PFSK-1 (cell line): Measurements from ENCODE around the gene POU2F1.

ENCODE experiments used
- FOXP2 ChIP-seq: optimal IDR thresholded peaks from 2 replicates; pipeline ENCODE3; 2011; ENCODE audit warnings: borderline replicate concordance, control low read depth, inconsistent platforms; ENCODE audit not compliant: insufficient read depth; ENCODE audit errors: extremely low read length, extremely low read depth
- POLR2AphosphoS5 ChIP-seq: IDR thresholded peaks from 2 replicates; pipeline ENCODE4 v1.6.1; 2012; ENCODE audit warnings: low read depth, mild to moderate bottlenecking, control low read depth, low read length, moderate library complexity
- SIN3A ChIP-seq: IDR thresholded peaks from 2 replicates; pipeline ENCODE4 v1.6.1; 2012; ENCODE audit warnings: mild to moderate bottlenecking, low read length, moderate library complexity, borderline replicate concordance; ENCODE audit not compliant: insufficient read depth
- TAF1 ChIP-seq: IDR thresholded peaks from 2 replicates; pipeline ENCODE4 v1.6.1; 2012; ENCODE audit warnings: low read length, control low read depth, borderline replicate concordance; ENCODE audit not compliant: insufficient read depth
- TF ChIP-seq, protein P1 (sequence below), 2 experiments: IDR thresholded peaks; 2 replicates each; pipeline versions ENCODE4 v1.6.1 to v1.8.0; 2011 to 2012; ENCODE audit warnings: low read depth in 2 of 2, low read length in 2 of 2, control low read depth in 1 of 2, inconsistent platforms in 1 of 2, mild to moderate bottlenecking in 1 of 2, moderate library complexity in 1 of 2; ENCODE audit not compliant: insufficient read depth in 1 of 2

Gene POU2F1

GRCh38 chr1:167345386-167345733, 124.7 kb downstream of the POU2F1 start:
- no peak for TF ChIP-seq TAF1
- TF ChIP-seq, protein P1, sequence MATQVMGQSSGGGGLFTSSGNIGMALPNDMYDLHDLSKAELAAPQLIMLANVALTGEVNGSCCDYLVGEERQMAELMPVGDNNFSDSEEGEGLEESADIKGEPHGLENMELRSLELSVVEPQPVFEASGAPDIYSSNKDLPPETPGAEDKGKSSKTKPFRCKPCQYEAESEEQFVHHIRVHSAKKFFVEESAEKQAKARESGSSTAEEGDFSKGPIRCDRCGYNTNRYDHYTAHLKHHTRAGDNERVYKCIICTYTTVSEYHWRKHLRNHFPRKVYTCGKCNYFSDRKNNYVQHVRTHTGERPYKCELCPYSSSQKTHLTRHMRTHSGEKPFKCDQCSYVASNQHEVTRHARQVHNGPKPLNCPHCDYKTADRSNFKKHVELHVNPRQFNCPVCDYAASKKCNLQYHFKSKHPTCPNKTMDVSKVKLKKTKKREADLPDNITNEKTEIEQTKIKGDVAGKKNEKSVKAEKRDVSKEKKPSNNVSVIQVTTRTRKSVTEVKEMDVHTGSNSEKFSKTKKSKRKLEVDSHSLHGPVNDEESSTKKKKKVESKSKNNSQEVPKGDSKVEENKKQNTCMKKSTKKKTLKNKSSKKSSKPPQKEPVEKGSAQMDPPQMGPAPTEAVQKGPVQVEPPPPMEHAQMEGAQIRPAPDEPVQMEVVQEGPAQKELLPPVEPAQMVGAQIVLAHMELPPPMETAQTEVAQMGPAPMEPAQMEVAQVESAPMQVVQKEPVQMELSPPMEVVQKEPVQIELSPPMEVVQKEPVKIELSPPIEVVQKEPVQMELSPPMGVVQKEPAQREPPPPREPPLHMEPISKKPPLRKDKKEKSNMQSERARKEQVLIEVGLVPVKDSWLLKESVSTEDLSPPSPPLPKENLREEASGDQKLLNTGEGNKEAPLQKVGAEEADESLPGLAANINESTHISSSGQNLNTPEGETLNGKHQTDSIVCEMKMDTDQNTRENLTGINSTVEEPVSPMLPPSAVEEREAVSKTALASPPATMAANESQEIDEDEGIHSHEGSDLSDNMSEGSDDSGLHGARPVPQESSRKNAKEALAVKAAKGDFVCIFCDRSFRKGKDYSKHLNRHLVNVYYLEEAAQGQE (IDR thresholded peaks at IDR 0.05; ENCODE audit: insufficient read depth in 1 of 2, low read depth in 2 of 2, low read length in 2 of 2) = no peak
- TF ChIP-seq FOXP2 = no peak
- TF ChIP-seq POLR2AphosphoS5 = no peak
- no peak for TF ChIP-seq SIN3A

DNA sequence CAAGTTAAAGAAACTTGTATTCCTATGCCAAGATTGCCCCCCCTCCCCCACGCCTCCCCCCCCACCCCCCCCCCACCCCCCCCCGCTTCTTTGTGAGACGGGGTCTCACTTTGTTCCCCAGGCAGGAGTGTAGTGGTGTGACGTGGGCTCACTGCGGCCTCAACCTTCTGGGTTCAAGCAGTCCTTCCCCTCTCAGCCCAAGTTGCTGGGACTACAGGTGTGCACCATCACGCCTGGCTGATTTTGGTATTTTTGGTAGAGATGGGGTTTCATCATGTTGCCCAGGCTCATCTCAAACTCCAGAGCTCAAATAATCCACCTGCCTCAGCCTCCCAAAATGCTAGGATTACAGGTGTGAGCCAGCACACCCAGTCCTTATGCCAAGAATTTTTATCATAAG, 136.6 kb downstream of the POU2F1 start:
- TF ChIP-seq FOXP2 (no peak), TAF1 (no peak), SIN3A (no peak), POLR2AphosphoS5 (no peak)
- TF ChIP-seq, protein P1 (IDR thresholded peaks at IDR 0.05; ENCODE audit: insufficient read depth in 1 of 2, low read depth in 2 of 2, low read length in 2 of 2) = no peak

DNA sequence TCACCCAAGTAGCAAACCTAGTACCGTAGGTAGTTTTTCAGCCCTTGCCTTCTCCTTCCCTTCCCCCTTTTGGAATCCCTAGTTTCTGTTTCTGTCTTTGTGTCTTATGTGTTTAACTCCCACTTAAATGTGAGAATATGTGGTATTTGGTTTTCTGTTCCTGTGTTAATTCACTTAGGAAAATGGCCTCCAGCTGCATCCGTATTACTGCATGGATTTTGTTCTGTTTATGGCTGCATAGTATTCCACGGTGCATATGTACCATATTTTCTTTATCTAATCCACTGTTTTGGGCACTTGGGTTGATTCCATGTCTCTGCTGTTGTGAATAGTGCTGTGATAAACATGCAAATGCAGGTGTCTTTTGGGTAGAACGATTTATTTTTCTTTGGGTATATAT, 138.6 kb downstream of the POU2F1 start:
- TF ChIP-seq, protein P1 (IDR thresholded peaks at IDR 0.05; ENCODE audit: insufficient read depth in 1 of 2, low read depth in 2 of 2, low read length in 2 of 2) = no peak
- TF ChIP-seq FOXP2 (no peak), POLR2AphosphoS5 (no peak), SIN3A (no peak), TAF1 (no peak)

DNA sequence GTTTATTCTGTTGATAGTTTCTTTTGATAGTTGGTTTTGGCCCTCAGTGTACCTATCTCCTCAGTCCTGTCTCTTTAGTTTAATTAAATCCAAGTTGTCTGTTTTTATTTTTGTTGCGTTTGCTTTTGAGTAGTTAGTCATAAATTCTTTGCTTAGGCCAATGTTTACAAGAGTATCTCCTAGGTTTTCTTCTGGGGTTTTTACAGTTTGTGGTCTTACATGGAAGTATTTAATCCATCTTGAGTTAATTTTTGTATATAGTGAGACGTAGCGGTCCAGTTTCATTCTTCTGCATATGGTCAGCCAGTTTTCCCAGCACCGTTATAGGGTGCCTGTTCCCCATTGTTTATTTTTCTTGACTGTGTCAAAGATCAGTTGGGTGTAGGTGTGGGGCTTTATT, 139.4 kb downstream of the POU2F1 start:
- TF ChIP-seq SIN3A (no peak), FOXP2 (no peak), POLR2AphosphoS5 (no peak), TAF1 (no peak)
- TF ChIP-seq, protein P1 (IDR thresholded peaks at IDR 0.05; ENCODE audit: insufficient read depth in 1 of 2, low read depth in 2 of 2, low read length in 2 of 2) = no peak

GRCh38 chr1:167362638-167363037, 142.0 kb downstream of the POU2F1 start:
- no peak for TF ChIP-seq TAF1
- TF ChIP-seq FOXP2 = no peak
- TF ChIP-seq POLR2AphosphoS5 = no peak
